ENCODE measurements around the gene CRYBB3.
A peak's percentile ranks its signal among the peaks of the same experiment; 100 is the strongest.

The CRYBB3 gene

DNA sequence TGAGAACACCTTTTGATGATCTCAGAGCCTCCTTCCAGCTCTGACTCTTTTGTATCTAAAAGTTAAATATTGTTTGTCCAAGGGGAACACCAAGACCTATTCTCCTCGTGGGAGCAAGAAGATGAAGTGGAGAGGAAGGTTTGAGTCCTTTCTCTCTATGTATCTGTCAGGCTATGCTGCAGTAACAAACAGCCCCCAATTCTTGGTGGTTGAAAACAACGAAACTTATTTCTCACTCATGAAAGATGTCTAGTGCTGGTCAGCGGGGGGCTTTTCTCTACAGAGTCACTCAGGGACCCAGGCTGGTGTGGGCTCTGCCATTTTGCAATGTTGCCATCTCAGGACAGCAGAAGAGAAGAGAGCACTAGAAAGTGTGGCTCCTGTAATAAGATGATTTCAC is 13.6 kb downstream of the CRYBB3 start:
- TF ChIP-seq NFIC (IDR thresholded peaks at IDR 0.05) (no peak), EP300 (IDR thresholded peaks at IDR 0.05; ENCODE audit: borderline replicate concordance) (no peak)

DNA sequence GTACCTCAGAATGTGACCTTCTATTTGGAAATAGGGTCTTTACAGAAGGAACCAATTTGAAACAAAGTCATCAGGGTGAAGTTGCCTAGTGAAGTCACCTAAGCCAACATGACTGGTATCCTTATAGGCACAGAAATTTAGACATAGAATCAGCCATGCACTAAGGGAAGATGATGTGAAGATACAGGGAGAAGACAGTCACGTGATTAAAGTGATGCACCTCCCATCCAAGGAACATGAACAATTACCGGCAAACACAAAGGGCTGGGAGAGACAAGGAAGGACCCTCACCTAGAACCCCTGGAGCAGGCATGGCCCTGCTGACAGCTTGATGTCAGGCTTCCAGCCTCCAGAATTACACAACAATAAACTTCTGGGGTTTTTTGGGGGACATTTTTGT is 16.6 kb downstream of the CRYBB3 start:
- no peak for TF ChIP-seq TAF1 (IDR thresholded peaks at IDR 0.05; ENCODE audit: low read depth)
- TF ChIP-seq CREB1 (IDR thresholded peaks at IDR 0.05; ENCODE audit: low read depth): no peak
- TF ChIP-seq YY1 (IDR thresholded peaks at IDR 0.05; ENCODE audit: low read depth): no peak
- no peak for TF ChIP-seq NFIC (IDR thresholded peaks at IDR 0.05)
- TF ChIP-seq ZBTB7A (IDR thresholded peaks at IDR 0.05; ENCODE audit: low read depth): no peak
- TF ChIP-seq TEAD4 (IDR thresholded peaks at IDR 0.05): no peak
- TF ChIP-seq, protein P1, sequence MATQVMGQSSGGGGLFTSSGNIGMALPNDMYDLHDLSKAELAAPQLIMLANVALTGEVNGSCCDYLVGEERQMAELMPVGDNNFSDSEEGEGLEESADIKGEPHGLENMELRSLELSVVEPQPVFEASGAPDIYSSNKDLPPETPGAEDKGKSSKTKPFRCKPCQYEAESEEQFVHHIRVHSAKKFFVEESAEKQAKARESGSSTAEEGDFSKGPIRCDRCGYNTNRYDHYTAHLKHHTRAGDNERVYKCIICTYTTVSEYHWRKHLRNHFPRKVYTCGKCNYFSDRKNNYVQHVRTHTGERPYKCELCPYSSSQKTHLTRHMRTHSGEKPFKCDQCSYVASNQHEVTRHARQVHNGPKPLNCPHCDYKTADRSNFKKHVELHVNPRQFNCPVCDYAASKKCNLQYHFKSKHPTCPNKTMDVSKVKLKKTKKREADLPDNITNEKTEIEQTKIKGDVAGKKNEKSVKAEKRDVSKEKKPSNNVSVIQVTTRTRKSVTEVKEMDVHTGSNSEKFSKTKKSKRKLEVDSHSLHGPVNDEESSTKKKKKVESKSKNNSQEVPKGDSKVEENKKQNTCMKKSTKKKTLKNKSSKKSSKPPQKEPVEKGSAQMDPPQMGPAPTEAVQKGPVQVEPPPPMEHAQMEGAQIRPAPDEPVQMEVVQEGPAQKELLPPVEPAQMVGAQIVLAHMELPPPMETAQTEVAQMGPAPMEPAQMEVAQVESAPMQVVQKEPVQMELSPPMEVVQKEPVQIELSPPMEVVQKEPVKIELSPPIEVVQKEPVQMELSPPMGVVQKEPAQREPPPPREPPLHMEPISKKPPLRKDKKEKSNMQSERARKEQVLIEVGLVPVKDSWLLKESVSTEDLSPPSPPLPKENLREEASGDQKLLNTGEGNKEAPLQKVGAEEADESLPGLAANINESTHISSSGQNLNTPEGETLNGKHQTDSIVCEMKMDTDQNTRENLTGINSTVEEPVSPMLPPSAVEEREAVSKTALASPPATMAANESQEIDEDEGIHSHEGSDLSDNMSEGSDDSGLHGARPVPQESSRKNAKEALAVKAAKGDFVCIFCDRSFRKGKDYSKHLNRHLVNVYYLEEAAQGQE (IDR thresholded peaks at IDR 0.05; ENCODE audit: low read depth): no peak
- no peak for TF ChIP-seq FOXM1 (IDR thresholded peaks at IDR 0.05; ENCODE audit: borderline replicate concordance, low read depth)
- TF ChIP-seq EGR1 (IDR thresholded peaks at IDR 0.05): no peak
- TF ChIP-seq RAD21 (IDR thresholded peaks at IDR 0.05; ENCODE audit: low read depth): no peak
- TF ChIP-seq EP300 (IDR thresholded peaks at IDR 0.05; ENCODE audit: borderline replicate concordance): no peak
- TF ChIP-seq, protein P2, sequence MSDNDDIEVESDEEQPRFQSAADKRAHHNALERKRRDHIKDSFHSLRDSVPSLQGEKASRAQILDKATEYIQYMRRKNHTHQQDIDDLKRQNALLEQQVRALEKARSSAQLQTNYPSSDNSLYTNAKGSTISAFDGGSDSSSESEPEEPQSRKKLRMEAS (IDR thresholded peaks at IDR 0.05): no peak
- TF ChIP-seq CEBPB (IDR thresholded peaks at IDR 0.05): no peak
- TF ChIP-seq, protein P3, sequence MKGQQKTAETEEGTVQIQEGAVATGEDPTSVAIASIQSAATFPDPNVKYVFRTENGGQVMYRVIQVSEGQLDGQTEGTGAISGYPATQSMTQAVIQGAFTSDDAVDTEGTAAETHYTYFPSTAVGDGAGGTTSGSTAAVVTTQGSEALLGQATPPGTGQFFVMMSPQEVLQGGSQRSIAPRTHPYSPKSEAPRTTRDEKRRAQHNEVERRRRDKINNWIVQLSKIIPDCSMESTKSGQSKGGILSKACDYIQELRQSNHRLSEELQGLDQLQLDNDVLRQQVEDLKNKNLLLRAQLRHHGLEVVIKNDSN (IDR thresholded peaks at IDR 0.05): no peak
- TF ChIP-seq TCF12 (IDR thresholded peaks at IDR 0.05; ENCODE audit: low read depth): no peak

DNA sequence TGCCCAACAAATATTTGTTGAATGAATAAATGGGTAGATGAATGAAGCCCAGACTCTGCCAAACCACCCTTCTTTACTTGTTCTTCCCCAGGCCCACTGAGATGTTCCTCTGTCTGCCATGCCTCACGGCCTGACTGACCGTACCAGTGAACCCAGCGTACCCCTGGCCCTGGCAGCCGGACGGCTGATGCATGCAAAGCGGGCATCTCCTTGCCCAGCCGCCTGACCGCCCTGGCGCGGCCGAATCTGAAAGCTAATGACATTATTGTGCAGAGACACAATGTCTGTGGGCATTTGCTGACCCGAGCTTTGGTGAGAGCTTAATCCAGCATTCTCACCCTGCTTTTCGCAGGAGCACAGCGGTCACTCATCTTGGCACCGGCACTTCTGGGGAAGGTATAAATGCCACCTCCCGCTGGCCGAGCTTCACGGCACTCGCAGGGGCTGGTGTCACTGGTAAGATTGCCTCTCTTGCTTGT is 19.6 kb downstream of the CRYBB3 start, which contains the start of gene CRYBB2:
CRYBB2 (plus strand) TSS at position 429 of the 479 bp plus-strand sequence. CDS start 1,791 bp downstream, outside the sequence.
- TF ChIP-seq YY1 (IDR thresholded peaks at IDR 0.05; ENCODE audit: low read depth): no peak
- TF ChIP-seq, protein P2 (IDR thresholded peaks at IDR 0.05): no peak

DNA sequence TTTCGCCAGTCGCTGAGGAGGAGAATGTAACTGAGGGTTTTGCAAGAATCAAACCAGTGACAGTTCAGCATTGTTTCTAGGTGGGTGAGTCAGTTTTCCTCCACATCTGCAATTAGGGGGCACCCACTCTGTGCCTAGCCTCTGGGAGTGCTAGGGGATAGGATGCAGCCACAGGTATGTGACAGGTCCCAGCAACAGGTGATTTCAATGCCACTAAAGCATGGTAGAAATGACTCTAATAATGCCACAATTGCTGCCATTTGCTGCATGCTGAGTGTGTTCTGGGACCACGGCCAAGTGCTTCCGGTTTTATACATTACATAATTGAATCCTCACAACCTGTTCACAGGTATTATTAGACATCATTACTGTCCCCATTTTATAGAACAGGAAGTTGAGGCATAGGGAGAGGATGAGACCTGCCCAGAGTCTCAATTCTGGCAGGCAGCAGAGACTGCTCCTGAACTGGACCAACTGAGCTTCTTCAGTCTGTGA is 20.3 kb downstream of the CRYBB3 start:
- TF ChIP-seq NFIC (IDR thresholded peaks at IDR 0.05) (peak; percentile 59), TEAD4 (IDR thresholded peaks at IDR 0.05) (no peak)

DNA sequence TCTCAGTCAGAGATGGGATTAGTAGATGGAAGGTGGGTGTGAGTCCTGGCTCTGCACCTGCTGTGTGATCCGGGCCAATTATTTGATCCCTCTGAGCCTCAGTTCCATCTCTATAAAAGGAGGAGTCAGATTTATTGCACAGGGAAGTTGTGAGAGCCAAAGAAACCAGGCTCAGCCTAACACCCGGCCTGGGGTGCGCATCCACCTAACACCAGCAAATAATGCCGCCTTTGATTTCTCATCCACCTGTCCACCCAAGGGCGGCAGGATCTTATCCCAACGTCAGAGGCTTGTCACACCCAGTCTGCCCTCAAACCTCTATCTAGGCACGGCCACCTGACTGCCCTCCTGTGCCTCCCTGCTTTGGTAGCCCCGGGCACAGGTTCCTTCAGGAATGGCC is 22.1 kb downstream of the CRYBB3 start:
- no peak for TF ChIP-seq NFIC (IDR thresholded peaks at IDR 0.05)
- TF ChIP-seq EGR1 (IDR thresholded peaks at IDR 0.05): no peak

DNA sequence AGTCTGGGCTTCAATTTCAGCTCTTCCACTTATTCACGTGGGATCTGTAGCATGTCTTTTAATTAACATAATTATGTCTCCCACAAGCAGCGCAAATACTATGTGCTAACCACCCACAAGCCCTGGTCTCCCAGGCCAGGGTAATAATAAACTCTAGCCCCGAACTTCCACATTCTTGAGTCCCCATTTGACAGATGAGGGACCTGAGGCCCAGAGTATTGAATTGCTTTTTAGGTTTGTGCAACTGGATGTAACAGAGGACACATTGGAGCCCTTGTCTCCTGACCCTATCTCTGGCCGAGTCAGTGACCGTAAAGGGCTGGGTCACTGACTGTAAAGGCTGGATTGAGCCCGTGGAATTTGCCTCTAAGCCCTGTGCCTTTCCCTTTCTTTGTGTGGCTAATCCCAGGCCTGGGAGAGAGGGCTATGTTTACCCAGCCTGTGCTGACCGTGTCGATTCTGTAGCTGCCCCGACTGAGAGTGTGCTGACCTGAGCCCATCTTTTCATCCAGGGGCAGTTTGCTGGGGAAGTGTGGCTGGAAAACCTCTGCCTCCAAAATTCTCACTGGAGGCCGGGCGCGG is 23.7 kb downstream of the CRYBB3 start:
- TF ChIP-seq EGR1 (IDR thresholded peaks at IDR 0.05) (no peak), YY1 (IDR thresholded peaks at IDR 0.05; ENCODE audit: low read depth) (no peak), RAD21 (IDR thresholded peaks at IDR 0.05; ENCODE audit: low read depth) (no peak), TEAD4 (IDR thresholded peaks at IDR 0.05) (no peak)
- TF ChIP-seq, protein P3 (IDR thresholded peaks at IDR 0.05): no peak
- TF ChIP-seq, protein P2 (IDR thresholded peaks at IDR 0.05): no peak
- TF ChIP-seq, protein P1 (IDR thresholded peaks at IDR 0.05; ENCODE audit: low read depth): no peak

DNA sequence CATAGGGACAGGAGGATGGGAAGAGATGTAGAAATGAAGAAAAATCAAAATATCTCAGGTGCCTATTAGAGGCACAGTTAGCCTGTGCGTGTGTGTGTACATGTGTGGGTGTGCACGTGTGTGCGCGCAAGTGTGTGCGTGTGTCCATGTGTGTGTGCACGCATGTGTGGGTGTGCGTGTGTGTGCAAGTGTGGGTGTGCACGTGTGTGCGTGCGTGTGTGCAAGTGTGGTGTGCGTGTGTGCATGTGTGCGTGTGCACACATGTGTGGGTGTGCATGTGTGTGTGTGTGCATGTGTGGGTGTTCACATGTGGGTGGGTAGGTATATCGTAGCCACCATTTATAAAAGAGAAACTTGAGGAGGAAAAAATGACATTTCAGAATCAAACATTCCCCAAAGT is 29.2 kb downstream of the CRYBB3 start:
- TF ChIP-seq FOXM1 (IDR thresholded peaks at IDR 0.05; ENCODE audit: borderline replicate concordance, low read depth) (no peak), NFIC (IDR thresholded peaks at IDR 0.05) (no peak), RAD21 (IDR thresholded peaks at IDR 0.05; ENCODE audit: low read depth) (no peak), YY1 (IDR thresholded peaks at IDR 0.05; ENCODE audit: low read depth) (no peak), ZBTB7A (IDR thresholded peaks at IDR 0.05; ENCODE audit: low read depth) (no peak), TAF1 (IDR thresholded peaks at IDR 0.05; ENCODE audit: low read depth) (no peak), CREB1 (IDR thresholded peaks at IDR 0.05; ENCODE audit: low read depth) (no peak), TEAD4 (IDR thresholded peaks at IDR 0.05) (no peak), CEBPB (IDR thresholded peaks at IDR 0.05) (no peak), EGR1 (IDR thresholded peaks at IDR 0.05) (no peak)
- TF ChIP-seq, protein P2 (IDR thresholded peaks at IDR 0.05): no peak
- TF ChIP-seq, protein P1 (IDR thresholded peaks at IDR 0.05; ENCODE audit: low read depth): no peak

All from Ishikawa (cell line).